NB4 (cell line): Measurements from ENCODE around the gene CLVS2.

Experiments
- MAX ChIP-seq: IDR thresholded peaks from 2 replicates; pipeline ENCODE4 v1.6.1; 2011; ENCODE audit warnings: low read depth, low read length
- POLR2A ChIP-seq: IDR thresholded peaks from 2 replicates; pipeline ENCODE4 v1.6.1; 2011; ENCODE audit warnings: mild to moderate bottlenecking; ENCODE audit not compliant: insufficient read length; ENCODE audit errors: extremely low read depth
- TF ChIP-seq, protein P1 (sequence below): IDR thresholded peaks from one replicate; pipeline ENCODE4 v1.5.1; 2012; ENCODE audit warnings: low read depth, low read length

GRCh38 chr6:123027408-123027807, 31.4 kb downstream of the CLVS2 start:
- TF ChIP-seq POLR2A: no peak
- no peak for TF ChIP-seq MAX
- TF ChIP-seq, protein P1, sequence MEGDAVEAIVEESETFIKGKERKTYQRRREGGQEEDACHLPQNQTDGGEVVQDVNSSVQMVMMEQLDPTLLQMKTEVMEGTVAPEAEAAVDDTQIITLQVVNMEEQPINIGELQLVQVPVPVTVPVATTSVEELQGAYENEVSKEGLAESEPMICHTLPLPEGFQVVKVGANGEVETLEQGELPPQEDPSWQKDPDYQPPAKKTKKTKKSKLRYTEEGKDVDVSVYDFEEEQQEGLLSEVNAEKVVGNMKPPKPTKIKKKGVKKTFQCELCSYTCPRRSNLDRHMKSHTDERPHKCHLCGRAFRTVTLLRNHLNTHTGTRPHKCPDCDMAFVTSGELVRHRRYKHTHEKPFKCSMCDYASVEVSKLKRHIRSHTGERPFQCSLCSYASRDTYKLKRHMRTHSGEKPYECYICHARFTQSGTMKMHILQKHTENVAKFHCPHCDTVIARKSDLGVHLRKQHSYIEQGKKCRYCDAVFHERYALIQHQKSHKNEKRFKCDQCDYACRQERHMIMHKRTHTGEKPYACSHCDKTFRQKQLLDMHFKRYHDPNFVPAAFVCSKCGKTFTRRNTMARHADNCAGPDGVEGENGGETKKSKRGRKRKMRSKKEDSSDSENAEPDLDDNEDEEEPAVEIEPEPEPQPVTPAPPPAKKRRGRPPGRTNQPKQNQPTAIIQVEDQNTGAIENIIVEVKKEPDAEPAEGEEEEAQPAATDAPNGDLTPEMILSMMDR: no peak
